GM12872 (cell line): ENCODE measurements around the gene COLGALT1.

Experiments
- TF ChIP-seq, protein P1 (sequence below): IDR thresholded peaks from 3 replicates; pipeline ENCODE4 v1.5.1; 2011; ENCODE audit warnings: low read depth, mild to moderate bottlenecking, low read length, moderate library complexity; ENCODE audit not compliant: insufficient read depth

Gene COLGALT1

DNA sequence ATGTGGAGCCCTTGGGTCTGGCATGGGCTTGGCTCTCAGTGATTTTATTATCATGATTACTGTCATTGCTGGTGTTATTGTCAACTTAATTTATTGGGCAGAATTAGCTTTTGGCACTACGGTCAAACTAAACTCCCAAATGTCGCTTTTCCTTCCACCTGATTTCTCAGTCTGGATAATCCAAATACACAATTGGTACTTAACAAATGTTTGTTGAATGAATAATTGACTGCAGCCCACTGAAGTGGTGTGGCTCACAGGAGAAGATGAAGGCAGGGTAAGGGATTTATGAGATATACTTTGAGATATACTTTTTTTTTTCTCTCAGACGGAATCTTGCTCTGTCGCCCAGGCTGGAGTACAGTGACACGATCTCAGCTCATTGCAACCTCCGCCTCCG is 1.5 kb downstream of the COLGALT1 start:
- TF ChIP-seq, protein P1, sequence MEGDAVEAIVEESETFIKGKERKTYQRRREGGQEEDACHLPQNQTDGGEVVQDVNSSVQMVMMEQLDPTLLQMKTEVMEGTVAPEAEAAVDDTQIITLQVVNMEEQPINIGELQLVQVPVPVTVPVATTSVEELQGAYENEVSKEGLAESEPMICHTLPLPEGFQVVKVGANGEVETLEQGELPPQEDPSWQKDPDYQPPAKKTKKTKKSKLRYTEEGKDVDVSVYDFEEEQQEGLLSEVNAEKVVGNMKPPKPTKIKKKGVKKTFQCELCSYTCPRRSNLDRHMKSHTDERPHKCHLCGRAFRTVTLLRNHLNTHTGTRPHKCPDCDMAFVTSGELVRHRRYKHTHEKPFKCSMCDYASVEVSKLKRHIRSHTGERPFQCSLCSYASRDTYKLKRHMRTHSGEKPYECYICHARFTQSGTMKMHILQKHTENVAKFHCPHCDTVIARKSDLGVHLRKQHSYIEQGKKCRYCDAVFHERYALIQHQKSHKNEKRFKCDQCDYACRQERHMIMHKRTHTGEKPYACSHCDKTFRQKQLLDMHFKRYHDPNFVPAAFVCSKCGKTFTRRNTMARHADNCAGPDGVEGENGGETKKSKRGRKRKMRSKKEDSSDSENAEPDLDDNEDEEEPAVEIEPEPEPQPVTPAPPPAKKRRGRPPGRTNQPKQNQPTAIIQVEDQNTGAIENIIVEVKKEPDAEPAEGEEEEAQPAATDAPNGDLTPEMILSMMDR: no peak

DNA sequence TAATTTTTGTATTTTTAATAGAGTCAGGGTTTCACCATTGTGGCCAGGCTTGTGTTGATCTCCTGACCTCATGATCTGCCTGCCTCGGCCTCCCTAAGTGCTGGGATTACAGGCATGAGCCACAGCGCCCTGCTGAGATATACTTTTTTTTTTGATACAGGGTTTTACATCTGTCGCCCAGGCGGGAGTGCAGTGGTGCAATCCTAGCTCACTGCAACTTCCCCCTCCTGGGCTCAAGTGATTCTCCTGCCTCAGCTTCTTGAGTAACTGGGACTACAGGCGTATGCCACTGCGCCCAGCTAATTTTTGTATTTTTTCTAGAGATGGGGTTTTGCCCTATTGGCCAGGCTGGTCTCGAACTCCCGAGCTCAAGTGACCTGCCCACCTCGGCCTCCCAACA is 2.0 kb downstream of the COLGALT1 start:
- TF ChIP-seq, protein P1: no peak

DNA sequence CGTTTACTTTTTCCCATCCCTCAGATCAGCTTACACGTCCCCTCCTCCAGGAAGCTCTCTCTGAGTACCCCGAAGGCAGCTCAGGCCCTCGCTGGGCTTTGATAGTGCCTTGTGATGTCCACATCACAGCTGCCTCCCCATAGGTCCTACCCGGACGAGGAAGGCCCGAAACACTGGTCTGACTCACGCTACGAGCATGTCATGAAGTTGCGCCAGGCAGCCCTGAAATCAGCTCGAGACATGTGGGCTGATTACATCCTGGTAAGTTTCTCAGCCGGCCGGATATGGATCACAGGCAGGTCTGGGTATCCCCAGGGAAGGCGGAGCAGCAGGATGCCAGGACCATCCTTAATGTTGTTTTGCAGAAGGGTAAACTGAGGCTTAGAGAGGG is 4.8 kb downstream of the COLGALT1 start:
- TF ChIP-seq, protein P1: no peak

DNA sequence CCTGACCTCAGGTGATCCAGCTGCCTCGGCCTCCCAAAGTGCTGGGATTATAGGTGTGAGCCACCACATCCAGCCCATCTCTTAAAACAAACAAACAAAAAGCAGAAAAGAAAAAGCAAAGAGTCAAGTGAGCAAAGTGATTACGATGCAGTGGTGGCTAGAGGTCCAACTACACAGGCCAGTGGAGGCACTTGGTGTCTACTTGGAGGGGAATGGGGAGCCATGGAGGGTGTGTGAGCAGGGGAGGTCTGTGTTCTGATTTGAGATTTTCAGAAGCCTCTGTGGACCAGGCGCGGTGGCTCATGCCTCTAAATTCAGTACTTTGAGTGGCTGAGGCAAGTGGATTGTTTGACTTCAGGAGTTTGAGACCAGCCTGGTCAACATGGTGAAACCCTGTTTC is 6.6 kb downstream of the COLGALT1 start:
- TF ChIP-seq, protein P1: no peak

DNA sequence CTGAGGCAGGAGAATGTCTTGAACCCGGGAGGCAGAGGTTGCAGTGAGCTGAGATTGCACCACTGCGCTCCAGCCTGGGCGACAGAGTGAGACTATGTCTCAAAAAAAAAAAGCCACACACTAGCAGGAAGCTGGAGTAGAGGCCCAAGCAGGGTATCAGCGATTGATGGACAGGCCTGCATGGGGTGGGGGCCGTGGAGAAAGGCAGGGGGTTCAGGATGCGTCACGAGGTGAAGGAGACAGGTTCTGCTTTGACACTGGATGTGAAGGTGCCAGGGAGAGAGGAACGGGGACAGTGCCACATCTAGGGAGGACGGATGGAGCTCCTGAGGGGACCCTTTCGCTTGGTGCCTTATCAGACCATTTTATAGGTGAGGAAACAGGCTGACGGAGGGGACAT is 7.1 kb downstream of the COLGALT1 start:
- TF ChIP-seq, protein P1: no peak

DNA sequence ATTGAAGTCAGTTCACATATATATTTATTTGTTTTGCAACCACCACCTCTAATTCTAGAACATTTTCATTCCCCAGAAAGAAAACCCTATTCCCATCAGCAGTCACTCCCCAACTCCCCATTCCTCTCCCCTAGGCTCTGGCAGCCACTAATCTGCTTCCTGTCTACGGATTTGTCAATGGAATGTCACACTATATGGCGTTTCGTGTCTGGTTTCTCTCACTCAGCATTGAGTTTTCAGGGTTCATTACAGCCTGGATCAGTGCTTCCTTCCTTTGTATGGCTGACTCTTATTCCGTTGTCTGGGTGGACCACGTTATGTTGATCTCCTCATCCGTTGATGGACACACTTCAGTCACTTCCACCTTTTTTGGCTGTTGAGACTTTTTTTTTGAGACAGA is 9.3 kb downstream of the COLGALT1 start:
- TF ChIP-seq, protein P1: no peak

DNA sequence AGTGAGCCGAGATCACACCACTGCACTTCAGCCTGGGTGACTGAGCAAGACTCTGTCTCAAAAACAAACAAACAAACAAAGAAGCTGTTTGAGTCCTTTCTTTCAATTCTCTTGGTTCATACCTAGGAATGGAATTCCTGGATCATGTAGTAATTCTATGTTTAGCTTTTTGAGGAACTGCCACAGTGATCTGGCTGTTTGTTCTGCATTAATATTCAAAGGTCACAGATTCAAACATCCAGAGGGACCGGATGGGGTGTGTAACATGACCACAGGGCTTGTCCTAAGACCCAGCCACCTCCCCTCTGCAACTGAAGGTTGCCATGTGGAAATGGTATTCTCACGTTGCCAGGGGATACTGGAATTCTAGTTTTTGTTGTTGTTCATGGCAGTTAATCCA is 10.2 kb downstream of the COLGALT1 start:
- TF ChIP-seq, protein P1: no peak

DNA sequence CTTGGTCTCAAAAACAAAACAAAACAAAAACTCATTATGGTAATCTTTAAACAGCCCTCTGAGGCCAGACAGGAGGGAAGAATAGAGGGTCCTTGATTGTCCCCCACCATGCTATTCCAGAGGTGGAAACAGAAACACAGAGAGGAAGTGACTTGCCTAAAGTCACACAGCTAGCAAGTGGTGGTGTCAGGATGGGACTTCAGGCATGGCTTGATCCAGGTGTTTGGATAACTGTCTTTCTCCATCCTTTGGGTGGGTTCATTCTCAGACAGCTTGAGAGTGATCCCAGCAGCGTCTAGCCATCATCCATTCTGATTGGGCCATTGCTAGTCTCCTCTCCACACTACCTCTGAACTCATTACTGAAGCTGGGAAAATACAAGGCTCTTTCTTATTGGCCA is 12.5 kb downstream of the COLGALT1 start:
- TF ChIP-seq, protein P1: no peak
